HepG2 (cell line): Measurements from ENCODE around the gene RARA. TPM values are rescaled to one million over a fixed set of nuclear protein-coding genes. Genes with fewer than 3 reads are reported as not detected.

ENCODE experiments used
- BCL6 ChIP-seq: IDR thresholded peaks from 2 replicates; pipeline ENCODE4 v1.6.1; 2016; ENCODE audit warnings: missing genetic modification reagents, missing compliant biosample characterization
- ELF3 ChIP-seq: IDR thresholded peaks from 2 replicates; pipeline ENCODE4 v1.6.1; 2016; ENCODE audit warnings: missing genetic modification reagents, missing compliant biosample characterization
- ETV5 ChIP-seq: IDR thresholded peaks from 2 replicates; pipeline ENCODE4 v1.6.1; 2018; ENCODE audit warnings: missing biosample characterization, missing genetic modification reagents, inconsistent platforms, borderline replicate concordance
- FOSL2 ChIP-seq: sonication (generic); formaldehyde crosslinking; IDR thresholded peaks from 2 replicates; pipeline ENCODE4 v1.4.0; 2020; ENCODE audit warnings: missing genetic modification reagents
- FOXC1 ChIP-seq: sonication (generic); formaldehyde crosslinking; IDR thresholded peaks from 2 replicates; pipeline ENCODE4 v1.8.0; 2022; ENCODE audit warnings: mild to moderate bottlenecking, missing genetic modification reagents, borderline replicate concordance
- FOXO4 ChIP-seq: sonication (generic); formaldehyde crosslinking; conservative IDR thresholded peaks from 2 replicates; pipeline ENCODE4 v1.8.1; 2023; ENCODE audit warnings: missing genetic modification reagents
- HDAC1 ChIP-seq: sonication (generic); formaldehyde crosslinking; IDR thresholded peaks from 2 replicates; pipeline ENCODE4 v1.5.1; 2020; ENCODE audit warnings: mild to moderate bottlenecking, missing genetic modification reagents
- HES4 ChIP-seq: sonication (generic); formaldehyde crosslinking; IDR thresholded peaks from 2 replicates; pipeline ENCODE4 v1.9.0; 2021; ENCODE audit warnings: mild to moderate bottlenecking, missing genetic modification reagents, borderline replicate concordance
- KDM1A ChIP-seq: IDR thresholded peaks from 2 replicates; pipeline ENCODE4 v1.6.1; 2016; ENCODE audit warnings: missing compliant biosample characterization
- NR2F6 ChIP-seq, 2 experiments: IDR thresholded peaks; 2 replicates each; pipeline ENCODE4 v1.6.1; 2016; ENCODE audit warnings: antibody characterized with exemption in 1 of 2, mild to moderate bottlenecking in 1 of 2
- SPEN ChIP-seq: sonication (generic); formaldehyde crosslinking; IDR thresholded peaks from 2 replicates; pipeline ENCODE4 v1.5.1; 2020; ENCODE audit warnings: low read depth, mild to moderate bottlenecking, missing genetic modification reagents
- SUZ12 ChIP-seq: fragments of 150-350 bp; IDR thresholded peaks from 2 replicates; pipeline ENCODE4 v1.6.1; 2014; ENCODE audit warnings: low read depth, low read length
- THAP11 ChIP-seq: IDR thresholded peaks from 2 replicates; pipeline ENCODE4 v1.6.1; 2016; ENCODE audit warnings: missing biosample characterization, missing genetic modification reagents
- ZBTB7B ChIP-seq: sonication (generic); formaldehyde crosslinking; IDR thresholded peaks from 2 replicates; pipeline ENCODE4 v1.4.0; 2020; ENCODE audit warnings: missing genetic modification reagents
- ZBTB8A ChIP-seq: sonication (generic); formaldehyde crosslinking; IDR thresholded peaks from 2 replicates; pipeline ENCODE4 v1.4.0; 2020; ENCODE audit warnings: mild to moderate bottlenecking, low read depth, missing genetic modification reagents, borderline replicate concordance
- ZNF3 ChIP-seq: IDR thresholded peaks from 2 replicates; pipeline ENCODE4 v1.7.0; 2017; ENCODE audit warnings: inconsistent platforms
- ZSCAN22 ChIP-seq: sonication (generic); formaldehyde crosslinking; IDR thresholded peaks from 2 replicates; pipeline ENCODE4 v1.4.0; 2020; ENCODE audit warnings: mild to moderate bottlenecking, missing genetic modification reagents
- polyA plus RNA-seq, 8 experiments: library from polyadenylated mRNA; depleted of rRNA in 3 of 8; stranded (reverse) in 7 of 8; unstranded in 1 of 8; fragments of >200 nt; fragmentation: Illumina TruSeq in 4 of 8; extraction: Trizol in 4 of 8; gene quantifications; 2 replicates each; pipeline versions ENCODE4 v1.2.1 to v1.2.3, GENCODE V29; 2011 to 2016; ENCODE audit warnings: low read depth in 4 of 8, missing spikeins in 1 of 8, mixed read lengths in 1 of 8; ENCODE audit not compliant: insufficient read depth in 1 of 8
- total RNA-seq, 5 experiments: library from RNA; depleted of rRNA; stranded (reverse); fragments of >200 nt; fragmentation: Illumina TruSeq; extraction: Trizol; gene quantifications; 2 replicates each; pipeline ENCODE4 v1.2.3, GENCODE V29; 2016; ENCODE audit warnings: low read depth in 1 of 5
- TF ChIP-seq, protein P1 (sequence below): IDR thresholded peaks from 2 replicates; pipeline ENCODE4 v1.6.1; 2018; ENCODE audit warnings: missing genetic modification reagents, mild to moderate bottlenecking, missing compliant biosample characterization
- TF ChIP-seq, protein P2 (sequence below): IDR thresholded peaks from 2 replicates; pipeline ENCODE4 v1.4.0; 2020; ENCODE audit warnings: mild to moderate bottlenecking, missing genetic modification reagents
- TF ChIP-seq, protein P3 (sequence below): sonication (generic); formaldehyde crosslinking; IDR thresholded peaks from 2 replicates; pipeline ENCODE4 v1.4.0; 2020; ENCODE audit warnings: missing genetic modification reagents
- TF ChIP-seq, protein P4 (sequence below): IDR thresholded peaks from 2 replicates; pipeline ENCODE4 v1.6.1; 2018; ENCODE audit warnings: missing genetic modification reagents

RARA gene
- total and polyA plus RNA-seq, 2 of the 13 experiments (the other 11 are each of a cell fraction or from before 2014, with no cell fraction given): 6.4 to 8.6 TPM

GRCh38 chr17:40326014-40326831 is 17.2 kb downstream of the RARA start (continued):
- TF ChIP-seq, protein P1, sequence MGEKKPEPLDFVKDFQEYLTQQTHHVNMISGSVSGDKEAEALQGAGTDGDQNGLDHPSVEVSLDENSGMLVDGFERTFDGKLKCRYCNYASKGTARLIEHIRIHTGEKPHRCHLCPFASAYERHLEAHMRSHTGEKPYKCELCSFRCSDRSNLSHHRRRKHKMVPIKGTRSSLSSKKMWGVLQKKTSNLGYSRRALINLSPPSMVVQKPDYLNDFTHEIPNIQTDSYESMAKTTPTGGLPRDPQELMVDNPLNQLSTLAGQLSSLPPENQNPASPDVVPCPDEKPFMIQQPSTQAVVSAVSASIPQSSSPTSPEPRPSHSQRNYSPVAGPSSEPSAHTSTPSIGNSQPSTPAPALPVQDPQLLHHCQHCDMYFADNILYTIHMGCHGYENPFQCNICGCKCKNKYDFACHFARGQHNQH (CRISPR knock-in tag): 0 out of 2 replicates have a peak, but pooled peaks have one; percentile 14
- TF ChIP-seq FOXC1 (peak; percentile 11; the same call in 1 of the 2 replicates), ZBTB7B (CRISPR knock-in tag) (no peak), ETV5 (CRISPR knock-in tag) (peak; percentile 50; the same call in 1 of the 2 replicates), FOSL2 (CRISPR knock-in tag) (peak; percentile 34), FOXO4 (CRISPR knock-in tag) (no peak), BCL6 (CRISPR knock-in tag) (peak; percentile 98), THAP11 (CRISPR knock-in tag) (no peak), ZNF3 (CRISPR knock-in tag) (no peak), NR2F6 (IDR thresholded peaks at IDR 0.05) (peak; percentile 98), NR2F6 (CRISPR knock-in tag; IDR thresholded peaks at IDR 0.05) (peak; percentile 98), SPEN (0 out of 2 replicates have a peak, but pooled peaks have one; percentile 7), ZBTB8A (no peak), KDM1A (peak; percentile 96), ELF3 (CRISPR knock-in tag) (no peak), HES4 (no peak), HDAC1 (peak; percentile 83), ZSCAN22 (CRISPR knock-in tag) (no peak), SUZ12 (no peak)
- TF ChIP-seq, protein P2, sequence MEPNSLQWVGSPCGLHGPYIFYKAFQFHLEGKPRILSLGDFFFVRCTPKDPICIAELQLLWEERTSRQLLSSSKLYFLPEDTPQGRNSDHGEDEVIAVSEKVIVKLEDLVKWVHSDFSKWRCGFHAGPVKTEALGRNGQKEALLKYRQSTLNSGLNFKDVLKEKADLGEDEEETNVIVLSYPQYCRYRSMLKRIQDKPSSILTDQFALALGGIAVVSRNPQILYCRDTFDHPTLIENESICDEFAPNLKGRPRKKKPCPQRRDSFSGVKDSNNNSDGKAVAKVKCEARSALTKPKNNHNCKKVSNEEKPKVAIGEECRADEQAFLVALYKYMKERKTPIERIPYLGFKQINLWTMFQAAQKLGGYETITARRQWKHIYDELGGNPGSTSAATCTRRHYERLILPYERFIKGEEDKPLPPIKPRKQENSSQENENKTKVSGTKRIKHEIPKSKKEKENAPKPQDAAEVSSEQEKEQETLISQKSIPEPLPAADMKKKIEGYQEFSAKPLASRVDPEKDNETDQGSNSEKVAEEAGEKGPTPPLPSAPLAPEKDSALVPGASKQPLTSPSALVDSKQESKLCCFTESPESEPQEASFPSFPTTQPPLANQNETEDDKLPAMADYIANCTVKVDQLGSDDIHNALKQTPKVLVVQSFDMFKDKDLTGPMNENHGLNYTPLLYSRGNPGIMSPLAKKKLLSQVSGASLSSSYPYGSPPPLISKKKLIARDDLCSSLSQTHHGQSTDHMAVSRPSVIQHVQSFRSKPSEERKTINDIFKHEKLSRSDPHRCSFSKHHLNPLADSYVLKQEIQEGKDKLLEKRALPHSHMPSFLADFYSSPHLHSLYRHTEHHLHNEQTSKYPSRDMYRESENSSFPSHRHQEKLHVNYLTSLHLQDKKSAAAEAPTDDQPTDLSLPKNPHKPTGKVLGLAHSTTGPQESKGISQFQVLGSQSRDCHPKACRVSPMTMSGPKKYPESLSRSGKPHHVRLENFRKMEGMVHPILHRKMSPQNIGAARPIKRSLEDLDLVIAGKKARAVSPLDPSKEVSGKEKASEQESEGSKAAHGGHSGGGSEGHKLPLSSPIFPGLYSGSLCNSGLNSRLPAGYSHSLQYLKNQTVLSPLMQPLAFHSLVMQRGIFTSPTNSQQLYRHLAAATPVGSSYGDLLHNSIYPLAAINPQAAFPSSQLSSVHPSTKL: peak; percentile 64
- TF ChIP-seq, protein P3, sequence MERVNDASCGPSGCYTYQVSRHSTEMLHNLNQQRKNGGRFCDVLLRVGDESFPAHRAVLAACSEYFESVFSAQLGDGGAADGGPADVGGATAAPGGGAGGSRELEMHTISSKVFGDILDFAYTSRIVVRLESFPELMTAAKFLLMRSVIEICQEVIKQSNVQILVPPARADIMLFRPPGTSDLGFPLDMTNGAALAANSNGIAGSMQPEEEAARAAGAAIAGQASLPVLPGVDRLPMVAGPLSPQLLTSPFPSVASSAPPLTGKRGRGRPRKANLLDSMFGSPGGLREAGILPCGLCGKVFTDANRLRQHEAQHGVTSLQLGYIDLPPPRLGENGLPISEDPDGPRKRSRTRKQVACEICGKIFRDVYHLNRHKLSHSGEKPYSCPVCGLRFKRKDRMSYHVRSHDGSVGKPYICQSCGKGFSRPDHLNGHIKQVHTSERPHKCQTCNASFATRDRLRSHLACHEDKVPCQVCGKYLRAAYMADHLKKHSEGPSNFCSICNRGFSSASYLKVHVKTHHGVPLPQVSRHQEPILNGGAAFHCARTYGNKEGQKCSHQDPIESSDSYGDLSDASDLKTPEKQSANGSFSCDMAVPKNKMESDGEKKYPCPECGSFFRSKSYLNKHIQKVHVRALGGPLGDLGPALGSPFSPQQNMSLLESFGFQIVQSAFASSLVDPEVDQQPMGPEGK (CRISPR knock-in tag): 0 out of 2 replicates have a peak, but pooled peaks have one; percentile 17
- TF ChIP-seq, protein P4, sequence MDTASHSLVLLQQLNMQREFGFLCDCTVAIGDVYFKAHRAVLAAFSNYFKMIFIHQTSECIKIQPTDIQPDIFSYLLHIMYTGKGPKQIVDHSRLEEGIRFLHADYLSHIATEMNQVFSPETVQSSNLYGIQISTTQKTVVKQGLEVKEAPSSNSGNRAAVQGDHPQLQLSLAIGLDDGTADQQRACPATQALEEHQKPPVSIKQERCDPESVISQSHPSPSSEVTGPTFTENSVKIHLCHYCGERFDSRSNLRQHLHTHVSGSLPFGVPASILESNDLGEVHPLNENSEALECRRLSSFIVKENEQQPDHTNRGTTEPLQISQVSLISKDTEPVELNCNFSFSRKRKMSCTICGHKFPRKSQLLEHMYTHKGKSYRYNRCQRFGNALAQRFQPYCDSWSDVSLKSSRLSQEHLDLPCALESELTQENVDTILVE (CRISPR knock-in tag): no peak
